ENCODE results near the gene IL17C.

DNA sequence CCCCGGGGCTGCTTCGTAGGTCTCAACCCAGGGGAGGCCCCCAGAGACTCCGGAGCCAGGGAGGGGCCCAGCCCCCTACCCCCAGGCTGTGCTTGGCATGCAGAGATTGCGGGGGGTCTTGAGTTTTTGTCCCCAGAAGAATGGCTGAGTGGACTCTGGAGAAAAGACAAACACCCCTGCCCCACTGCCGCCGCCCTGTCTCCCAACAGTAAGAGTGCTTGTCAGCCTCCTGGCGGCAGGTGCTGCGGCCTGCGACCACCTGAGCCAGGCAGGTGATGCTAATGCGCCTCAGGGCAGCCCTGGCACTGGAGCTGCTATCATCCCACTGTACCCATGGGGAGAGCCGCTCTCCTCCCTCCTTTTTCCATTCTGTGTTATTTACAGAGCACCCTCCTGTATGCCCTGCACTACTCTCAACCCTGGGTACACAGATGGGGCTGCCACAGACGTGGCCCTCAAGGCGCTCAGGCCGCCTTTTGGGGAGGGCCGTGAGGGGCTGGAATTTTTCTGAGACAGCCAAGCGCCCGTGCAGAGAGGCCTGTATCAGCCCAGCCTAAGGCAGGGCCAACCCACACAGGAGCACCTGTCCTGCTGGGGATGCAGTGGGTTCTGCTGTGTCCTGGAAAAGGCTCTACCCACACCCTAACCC lies 2.6 kb upstream of the IL17C start:
- TF ChIP-seq, protein P1, sequence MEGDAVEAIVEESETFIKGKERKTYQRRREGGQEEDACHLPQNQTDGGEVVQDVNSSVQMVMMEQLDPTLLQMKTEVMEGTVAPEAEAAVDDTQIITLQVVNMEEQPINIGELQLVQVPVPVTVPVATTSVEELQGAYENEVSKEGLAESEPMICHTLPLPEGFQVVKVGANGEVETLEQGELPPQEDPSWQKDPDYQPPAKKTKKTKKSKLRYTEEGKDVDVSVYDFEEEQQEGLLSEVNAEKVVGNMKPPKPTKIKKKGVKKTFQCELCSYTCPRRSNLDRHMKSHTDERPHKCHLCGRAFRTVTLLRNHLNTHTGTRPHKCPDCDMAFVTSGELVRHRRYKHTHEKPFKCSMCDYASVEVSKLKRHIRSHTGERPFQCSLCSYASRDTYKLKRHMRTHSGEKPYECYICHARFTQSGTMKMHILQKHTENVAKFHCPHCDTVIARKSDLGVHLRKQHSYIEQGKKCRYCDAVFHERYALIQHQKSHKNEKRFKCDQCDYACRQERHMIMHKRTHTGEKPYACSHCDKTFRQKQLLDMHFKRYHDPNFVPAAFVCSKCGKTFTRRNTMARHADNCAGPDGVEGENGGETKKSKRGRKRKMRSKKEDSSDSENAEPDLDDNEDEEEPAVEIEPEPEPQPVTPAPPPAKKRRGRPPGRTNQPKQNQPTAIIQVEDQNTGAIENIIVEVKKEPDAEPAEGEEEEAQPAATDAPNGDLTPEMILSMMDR (IDR thresholded peaks at IDR 0.05): no peak
- TF ChIP-seq, protein P2, sequence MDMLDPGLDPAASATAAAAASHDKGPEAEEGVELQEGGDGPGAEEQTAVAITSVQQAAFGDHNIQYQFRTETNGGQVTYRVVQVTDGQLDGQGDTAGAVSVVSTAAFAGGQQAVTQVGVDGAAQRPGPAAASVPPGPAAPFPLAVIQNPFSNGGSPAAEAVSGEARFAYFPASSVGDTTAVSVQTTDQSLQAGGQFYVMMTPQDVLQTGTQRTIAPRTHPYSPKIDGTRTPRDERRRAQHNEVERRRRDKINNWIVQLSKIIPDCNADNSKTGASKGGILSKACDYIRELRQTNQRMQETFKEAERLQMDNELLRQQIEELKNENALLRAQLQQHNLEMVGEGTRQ (IDR thresholded peaks at IDR 0.05; ENCODE audit: borderline replicate concordance, low read depth, low read length): no peak
- no peak for TF ChIP-seq RXRA (IDR thresholded peaks at IDR 0.05; ENCODE audit: borderline replicate concordance, low read depth)
- TF ChIP-seq JUND (IDR thresholded peaks at IDR 0.05): no peak
- TF ChIP-seq POLR2AphosphoS5 (IDR thresholded peaks at IDR 0.05; ENCODE audit: low read depth, low read length): no peak
- no peak for TF ChIP-seq GATA2 (CRISPR knock-in tag; IDR thresholded peaks at IDR 0.05)
- no peak for TF ChIP-seq SMC3 (IDR thresholded peaks at IDR 0.05; ENCODE audit: low read depth, low read length)
- no peak for TF ChIP-seq TAF1 (IDR thresholded peaks at IDR 0.05; ENCODE audit: borderline replicate concordance, low read depth, low read length)
- TF ChIP-seq, protein P3, sequence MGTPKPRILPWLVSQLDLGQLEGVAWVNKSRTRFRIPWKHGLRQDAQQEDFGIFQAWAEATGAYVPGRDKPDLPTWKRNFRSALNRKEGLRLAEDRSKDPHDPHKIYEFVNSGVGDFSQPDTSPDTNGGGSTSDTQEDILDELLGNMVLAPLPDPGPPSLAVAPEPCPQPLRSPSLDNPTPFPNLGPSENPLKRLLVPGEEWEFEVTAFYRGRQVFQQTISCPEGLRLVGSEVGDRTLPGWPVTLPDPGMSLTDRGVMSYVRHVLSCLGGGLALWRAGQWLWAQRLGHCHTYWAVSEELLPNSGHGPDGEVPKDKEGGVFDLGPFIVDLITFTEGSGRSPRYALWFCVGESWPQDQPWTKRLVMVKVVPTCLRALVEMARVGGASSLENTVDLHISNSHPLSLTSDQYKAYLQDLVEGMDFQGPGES (IDR thresholded peaks at IDR 0.05; ENCODE audit: low read depth, low read length): no peak
- no peak for TF ChIP-seq TEAD4 (IDR thresholded peaks at IDR 0.05; ENCODE audit: borderline replicate concordance, insufficient read depth)
- no peak for TF ChIP-seq NFIC (IDR thresholded peaks at IDR 0.05; ENCODE audit: borderline replicate concordance)
- TF ChIP-seq YY1 (IDR thresholded peaks at IDR 0.05; ENCODE audit: low read depth): no peak
- no peak for TF ChIP-seq FOXJ3 (CRISPR knock-in tag; IDR thresholded peaks at IDR 0.05)

Measured in SK-N-SH (cell line).